ENCODE data around the gene LRRC2.
"Not testable (repeated sequence)": the region's sequence is repeated elsewhere in the genome, so short reads cannot be mapped to it uniquely, and the experiment has no call there.

The LRRC2 gene

GRCh38 chr3:46584598-46585467, 18.7 kb upstream of the LRRC2 start:
- no peak for DNase-seq (ENCODE audit: low read depth, low spot score)

GRCh38 chr3:46580675-46581074, 14.6 kb upstream of the LRRC2 start:
- no peak for DNase-seq (ENCODE audit: low read depth, low spot score)

- no peak for DNase-seq (ENCODE audit: low read depth, low spot score)
Measured at GRCh38 chr3:46579756-46580286, 13.7 kb upstream of the LRRC2 start.

- DNase-seq (ENCODE audit: low read depth, low spot score): no peak
Measured at GRCh38 chr3:46578973-46579755, 13.1 kb upstream of the LRRC2 start.

GRCh38 chr3:46577580-46578249, 11.6 kb upstream of the LRRC2 start:
- DNase-seq (ENCODE audit: low read depth, low spot score): not testable (repeated sequence)

- no peak for DNase-seq (ENCODE audit: low read depth, low spot score)
Measured at GRCh38 chr3:46576879-46577278, 10.8 kb upstream of the LRRC2 start.

- DNase-seq (ENCODE audit: low read depth, low spot score): no peak
Measured at GRCh38 chr3:46576386-46576785, 10.3 kb upstream of the LRRC2 start.

GRCh38 chr3:46575577-46576222, 9.6 kb upstream of the LRRC2 start:
- no peak for DNase-seq (ENCODE audit: low read depth, low spot score)

- DNase-seq (ENCODE audit: low read depth, low spot score): no peak
Measured at GRCh38 chr3:46574881-46575576, 8.9 kb upstream of the LRRC2 start.

GRCh38 chr3:46574243-46574646, 8.1 kb upstream of the LRRC2 start:
- DNase-seq (ENCODE audit: low read depth, low spot score): no peak

GRCh38 chr3:46573701-46574100, 7.6 kb upstream of the LRRC2 start:
- no peak for DNase-seq (ENCODE audit: low read depth, low spot score)

- DNase-seq (ENCODE audit: low read depth, low spot score): no peak
Measured at GRCh38 chr3:46571684-46572083, 5.6 kb upstream of the LRRC2 start.

- no peak for DNase-seq (ENCODE audit: low read depth, low spot score)
Measured at GRCh38 chr3:46565607-46566039, 479 bp downstream of the LRRC2 start.

GRCh38 chr3:46565077-46565476, 1.0 kb downstream of the LRRC2 start:
- DNase-seq (ENCODE audit: low read depth, low spot score): no peak

GRCh38 chr3:46564190-46565021, 1.7 kb downstream of the LRRC2 start:
- no peak for DNase-seq (ENCODE audit: low read depth, low spot score)

- DNase-seq (ENCODE audit: low read depth, low spot score): no peak
Measured at GRCh38 chr3:46561951-46562350, 4.2 kb downstream of the LRRC2 start.

- DNase-seq (ENCODE audit: low read depth, low spot score): no peak
Measured at GRCh38 chr3:46561511-46561910, 4.6 kb downstream of the LRRC2 start.

GRCh38 chr3:46559091-46559704, 6.9 kb downstream of the LRRC2 start:
- DNase-seq (ENCODE audit: low read depth, low spot score): no peak
